K562 (cell line): Measurements from ENCODE around the gene SLC25A34. TPM values are rescaled to one million over a fixed set of nuclear protein-coding genes. Genes with fewer than 3 reads are reported as not detected.

Experiments used
- ATF7 ChIP-seq: fragments of 450-650 bp; IDR thresholded peaks from 2 replicates; pipeline ENCODE4 v1.7.1; 2014; ENCODE audit warnings: mild to moderate bottlenecking, moderate library complexity
- CEBPB ChIP-seq: fragments of 450-650 bp; IDR thresholded peaks from 2 replicates; pipeline ENCODE4 v1.6.1; 2016; ENCODE audit warnings: missing genetic modification characterization, missing compliant biosample characterization
- EP300 ChIP-seq: IDR thresholded peaks from 2 replicates; pipeline ENCODE4 v1.6.1; 2012; ENCODE audit warnings: low read length, improper control_type of control experiment
- GABPA ChIP-seq: fragments of 200-800 bp; sonication (Bioruptor generic); conservative IDR thresholded peaks from 2 replicates; pipeline ENCODE4 v1.6.1; 2016; ENCODE audit warnings: low read depth, missing genetic modification characterization, missing compliant biosample characterization
- JUND ChIP-seq, 2 experiments: IDR thresholded peaks; 2 replicates in 1 of 2; 3 replicates in 1 of 2; pipeline ENCODE4 v1.6.1; 2011; ENCODE audit warnings: borderline replicate concordance in 2 of 2, low read depth in 2 of 2, low read length in 2 of 2, improper control_type of control experiment in 1 of 2, missing biosample characterization in 1 of 2, missing genetic modification characterization in 1 of 2, missing genetic modification reagents in 1 of 2
- MAFF ChIP-seq: IDR thresholded peaks from 2 replicates; pipeline ENCODE4 v1.6.1; 2012; ENCODE audit warnings: low read length, improper control_type of control experiment
- MAFG ChIP-seq: fragments of 450-650 bp; conservative IDR thresholded peaks from 2 replicates; pipeline ENCODE4 v1.6.1; 2016; ENCODE audit warnings: missing genetic modification characterization, missing compliant biosample characterization
- NFE2 ChIP-seq: IDR thresholded peaks from 2 replicates; pipeline ENCODE4 v1.6.1; 2014; ENCODE audit warnings: antibody characterized with exemption, low read depth
- NR0B1 ChIP-seq: fragments of 450-650 bp; IDR thresholded peaks from one replicate; pipeline ENCODE4 v1.6.1; 2018; ENCODE audit warnings: mild to moderate bottlenecking, moderate library complexity; ENCODE audit not compliant: partially characterized antibody
- PML ChIP-seq: IDR thresholded peaks from 2 replicates; pipeline ENCODE4 v1.6.1; 2012; ENCODE audit warnings: low read length, inconsistent platforms
- TFAP4 ChIP-seq: sonication (generic); formaldehyde crosslinking; IDR thresholded peaks from 2 replicates; pipeline ENCODE4 v1.8.0; 2022; ENCODE audit warnings: missing genetic modification reagents, mild to moderate bottlenecking, moderate library complexity, borderline replicate concordance
- ZNF124 ChIP-seq: sonication (generic); formaldehyde crosslinking; IDR thresholded peaks from 2 replicates; pipeline ENCODE4 v1.8.1; 2022; ENCODE audit warnings: missing genetic modification reagents
- ZNF274 ChIP-seq: IDR thresholded peaks from 2 replicates; pipeline ENCODE4 v1.6.1; 2011; ENCODE audit warnings: low read depth, mild to moderate bottlenecking, low read length, moderate library complexity, borderline replicate concordance
- ZNF445 ChIP-seq: fragments of 250-450 bp; sonication (Bioruptor Pico); IDR thresholded peaks from 2 replicates; pipeline ENCODE4 v1.4.0; 2020; ENCODE audit warnings: low read depth, mild to moderate bottlenecking, moderate library complexity
- polyA plus RNA-seq, 8 experiments: library from polyadenylated mRNA; depleted of rRNA in 4 of 8; stranded (reverse) in 5 of 8; unstranded in 3 of 8; fragments of >200 nt; fragmentation: Nextera tagmentation in 2 of 8; fragmentation: Illumina TruSeq in 1 of 8; extraction: Ambion mirVana in 2 of 8; extraction: Trizol in 1 of 8; gene quantifications; 2 replicates each; pipeline versions ENCODE4 v1.2.1 to v1.2.3, GENCODE V29; 2011 to 2014; ENCODE audit warnings: inconsistent platforms in 1 of 8, missing spikeins in 1 of 8
- total RNA-seq, 7 experiments: library from RNA; depleted of rRNA in 6 of 7; stranded (reverse); fragments of >200 nt in 6 of 7; fragmentation: Illumina TruSeq in 2 of 7; extraction: Trizol in 2 of 7; gene quantifications; 2 replicates each; pipeline versions ENCODE4 v1.2.1 to v1.2.3, GENCODE V29; 2011 to 2021; ENCODE audit warnings: low replicate concordance in 1 of 7

SLC25A34 gene
- total and polyA plus RNA-seq, 9 of the 15 experiments (the other 6 are each of a cell fraction or from before 2014, with no cell fraction given): 0.01 to 0.57 (median 0.16) TPM

- peak; percentile 56 for TF ChIP-seq GABPA (tag)
- peak; percentile 95 for TF ChIP-seq MAFF
- no peak for TF ChIP-seq EP300
- TF ChIP-seq ZNF445 (CRISPR knock-in tag): no peak
- TF ChIP-seq ZNF124 (CRISPR knock-in tag): no peak
- TF ChIP-seq ATF7: peak; percentile 51; the same call in 1 of the 2 replicates
- no peak for TF ChIP-seq ZNF274
- peak; percentile 69 for TF ChIP-seq JUND (IDR thresholded peaks at IDR 0.05; ENCODE audit: borderline replicate concordance, low read depth, low read length)
- peak; percentile 37; the same call in 1 of the 3 replicates for TF ChIP-seq JUND (tag; IDR thresholded peaks at IDR 0.05; ENCODE audit: borderline replicate concordance, low read depth, low read length)
- no peak for TF ChIP-seq NR0B1
- peak; percentile 98 for TF ChIP-seq MAFG (tag)
- peak; percentile 23; the same call in 1 of the 2 replicates for TF ChIP-seq TFAP4
- no peak for TF ChIP-seq CEBPB
- no peak for TF ChIP-seq PML
- TF ChIP-seq NFE2: peak; percentile 79
Observed at GRCh38 chr1:15765495-15766194, 29.6 kb downstream of the SLC25A34 start (continued).
